ENCODE results near the gene PTPRN.

DNA sequence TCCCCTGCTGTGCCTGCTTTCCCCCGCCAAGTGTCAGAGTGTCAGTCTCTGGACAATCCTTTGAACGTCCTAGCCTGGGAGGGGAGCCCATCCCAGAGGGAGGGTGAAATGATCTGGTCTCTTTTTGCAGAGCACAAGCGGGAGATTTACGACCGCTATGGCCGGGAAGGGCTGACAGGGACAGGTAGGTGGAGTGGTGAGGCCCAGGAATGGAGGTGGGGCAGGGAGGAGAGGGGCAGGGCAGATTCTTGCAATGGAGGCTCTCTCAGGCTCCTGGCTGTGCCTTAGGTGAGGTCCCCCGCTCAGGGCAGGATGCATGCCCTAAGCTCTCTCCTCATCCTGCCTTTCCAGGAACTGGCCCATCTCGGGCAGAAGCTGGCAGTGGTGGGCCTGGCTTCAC is 27.6 kb downstream of the PTPRN start:
- TF ChIP-seq, protein P1, sequence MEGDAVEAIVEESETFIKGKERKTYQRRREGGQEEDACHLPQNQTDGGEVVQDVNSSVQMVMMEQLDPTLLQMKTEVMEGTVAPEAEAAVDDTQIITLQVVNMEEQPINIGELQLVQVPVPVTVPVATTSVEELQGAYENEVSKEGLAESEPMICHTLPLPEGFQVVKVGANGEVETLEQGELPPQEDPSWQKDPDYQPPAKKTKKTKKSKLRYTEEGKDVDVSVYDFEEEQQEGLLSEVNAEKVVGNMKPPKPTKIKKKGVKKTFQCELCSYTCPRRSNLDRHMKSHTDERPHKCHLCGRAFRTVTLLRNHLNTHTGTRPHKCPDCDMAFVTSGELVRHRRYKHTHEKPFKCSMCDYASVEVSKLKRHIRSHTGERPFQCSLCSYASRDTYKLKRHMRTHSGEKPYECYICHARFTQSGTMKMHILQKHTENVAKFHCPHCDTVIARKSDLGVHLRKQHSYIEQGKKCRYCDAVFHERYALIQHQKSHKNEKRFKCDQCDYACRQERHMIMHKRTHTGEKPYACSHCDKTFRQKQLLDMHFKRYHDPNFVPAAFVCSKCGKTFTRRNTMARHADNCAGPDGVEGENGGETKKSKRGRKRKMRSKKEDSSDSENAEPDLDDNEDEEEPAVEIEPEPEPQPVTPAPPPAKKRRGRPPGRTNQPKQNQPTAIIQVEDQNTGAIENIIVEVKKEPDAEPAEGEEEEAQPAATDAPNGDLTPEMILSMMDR (IDR thresholded peaks at IDR 0.05; ENCODE audit: low read depth, low read length, poor library complexity, severe bottlenecking): no peak
- TF ChIP-seq EZH2phosphoT487 (IDR thresholded peaks at IDR 0.05; ENCODE audit: borderline replicate concordance, low read length): no peak
